H9 (cell line): ENCODE measurements around the gene ZNF385B. TPM values are rescaled to one million over a fixed set of nuclear protein-coding genes. Genes with fewer than 3 reads are reported as not detected.

ENCODE experiments used
- DNase-seq: peaks from one replicate; pipeline ENCODE4 v3.0.0-alpha.2; 2017
- H2AFZ ChIP-seq: one replicate; pipeline ENCODE4 v1.6.1; 2013; ENCODE audit warnings: mild to moderate bottlenecking, low read length, control low read depth, moderate library complexity
- H2AK5ac ChIP-seq: 2 replicates; pipeline ENCODE4 v1.6.1; 2013; ENCODE audit warnings: low read length, control low read depth, mixed read lengths; ENCODE audit not compliant: insufficient read length
- H2BK120ac ChIP-seq: one replicate; pipeline ENCODE4 v1.6.1; 2013; ENCODE audit warnings: low read depth, mild to moderate bottlenecking, low read length, control low read depth, inconsistent platforms; ENCODE audit not compliant: poor library complexity, severe bottlenecking
- H2BK12ac ChIP-seq: 2 replicates; pipeline ENCODE4 v1.6.1; 2013; ENCODE audit warnings: low read length, control low read depth, mixed read lengths, low read depth; ENCODE audit not compliant: insufficient read length
- H2BK15ac ChIP-seq: 2 replicates; pipeline ENCODE4 v1.6.1; 2013; ENCODE audit warnings: low read depth, low read length, control low read depth
- H2BK20ac ChIP-seq: one replicate; pipeline ENCODE4 v1.6.1; 2013; ENCODE audit warnings: low read depth, mild to moderate bottlenecking, low read length, control low read depth, inconsistent platforms; ENCODE audit not compliant: poor library complexity, severe bottlenecking
- H2BK5ac ChIP-seq: 2 replicates; pipeline ENCODE4 v1.6.1; 2013; ENCODE audit warnings: low read length, control low read depth, mixed read lengths; ENCODE audit not compliant: insufficient read length
- H3K14ac ChIP-seq: 2 replicates; pipeline ENCODE4 v1.6.1; 2013; ENCODE audit warnings: low read length, control low read depth; ENCODE audit not compliant: insufficient read depth
- H3K18ac ChIP-seq: 2 replicates; pipeline ENCODE4 v1.6.1; 2013; ENCODE audit warnings: low read depth, mild to moderate bottlenecking, mixed read lengths, low read length, control low read depth; ENCODE audit not compliant: insufficient read length
- H3K23ac ChIP-seq: 2 replicates; pipeline ENCODE4 v1.6.1; 2013; ENCODE audit warnings: low read length, control low read depth, mixed read lengths, low read depth; ENCODE audit not compliant: insufficient read length
- H3K23me2 ChIP-seq: 2 replicates; pipeline ENCODE4 v1.6.1; 2013; ENCODE audit warnings: low read depth, mild to moderate bottlenecking, mixed read lengths, low read length, control low read depth; ENCODE audit not compliant: insufficient read length, poor library complexity, severe bottlenecking
- H3K27ac ChIP-seq: 2 replicates; pipeline ENCODE4 v1.5.1; 2013; ENCODE audit warnings: low read length, control low read depth, mixed read lengths, low read depth; ENCODE audit not compliant: insufficient read length
- H3K27me3 ChIP-seq: 2 replicates; pipeline ENCODE4 v1.6.1; 2013; ENCODE audit warnings: low read length, control low read depth, inconsistent platforms; ENCODE audit not compliant: insufficient read depth
- H3K4ac ChIP-seq: 2 replicates; pipeline ENCODE4 v1.6.1; 2013; ENCODE audit warnings: low read depth, mild to moderate bottlenecking, control low read depth, inconsistent platforms, low read length, moderate library complexity
- H3K4me1 ChIP-seq: 2 replicates; pipeline ENCODE4 v1.6.1; 2013; ENCODE audit warnings: low read length, control low read depth, inconsistent platforms; ENCODE audit not compliant: insufficient read depth
- H3K4me2 ChIP-seq: 2 replicates; pipeline ENCODE4 v1.6.1; 2013; ENCODE audit warnings: low read length, control low read depth, mixed read lengths; ENCODE audit not compliant: insufficient read length, insufficient read depth
- H3K56ac ChIP-seq: 2 replicates; pipeline ENCODE4 v1.6.1; 2013; ENCODE audit warnings: low read depth, mild to moderate bottlenecking, mixed read lengths, low read length, control low read depth; ENCODE audit not compliant: insufficient read length
- H3K79me1 ChIP-seq: 2 replicates; pipeline ENCODE4 v1.6.1; 2013; ENCODE audit warnings: low read depth, mild to moderate bottlenecking, moderate library complexity, low read length, control low read depth, inconsistent platforms; ENCODE audit not compliant: insufficient read depth, poor library complexity, severe bottlenecking
- H3K79me2 ChIP-seq: 2 replicates; pipeline ENCODE4 v1.6.1; 2013; ENCODE audit warnings: low read length, control low read depth, inconsistent platforms; ENCODE audit not compliant: insufficient read depth
- H3K9ac ChIP-seq: 2 replicates; pipeline ENCODE4 v1.6.1; 2013; ENCODE audit warnings: low read length, control low read depth, mixed read lengths; ENCODE audit not compliant: insufficient read length; ENCODE audit errors: extremely low read depth
- H3K9me3 ChIP-seq: one replicate; pipeline ENCODE4 v1.6.1; 2013; ENCODE audit warnings: low read depth, low read length, inconsistent platforms; ENCODE audit not compliant: control insufficient read depth
- H3T11ph ChIP-seq: one replicate; pipeline ENCODE4 v1.6.1; 2013; ENCODE audit warnings: mild to moderate bottlenecking, low read length, control low read depth, inconsistent platforms
- H4K20me1 ChIP-seq: one replicate; pipeline ENCODE4 v1.6.1; 2013; ENCODE audit not compliant: control insufficient read depth, insufficient read length, insufficient read depth
- H4K5ac ChIP-seq: 2 replicates; pipeline ENCODE4 v1.6.1; 2013; ENCODE audit warnings: low read depth, mild to moderate bottlenecking, mixed read lengths, low read length, control low read depth; ENCODE audit not compliant: insufficient read length
- H4K8ac ChIP-seq: replicated peaks from 2 replicates; pipeline ENCODE4 v1.6.1; 2013; ENCODE audit warnings: low read length, control low read depth, mixed read lengths, low read depth; ENCODE audit not compliant: insufficient read length
- H4K91ac ChIP-seq: 2 replicates; pipeline ENCODE4 v1.6.1; 2013; ENCODE audit warnings: low read depth, mild to moderate bottlenecking, moderate library complexity, mixed read lengths, low read length, control low read depth; ENCODE audit not compliant: insufficient read length
- H3K27ac Mint-ChIP-seq, 3 experiments: 2 replicates in 2 of 3; 3 replicates in 1 of 3; pipeline ENCODE4 v1.8.0; 2020 to 2021; ENCODE audit warnings: mixed read lengths in 3 of 3, mild to moderate bottlenecking in 1 of 3, moderate library complexity in 1 of 3
- H3K27me3 Mint-ChIP-seq: 2 replicates; pipeline ENCODE4 v1.8.0; 2021; ENCODE audit warnings: low read depth, mild to moderate bottlenecking, moderate library complexity, mixed read lengths
- H3K36me3 Mint-ChIP-seq, 3 experiments: 2 replicates in 2 of 3; 3 replicates in 1 of 3; pipeline ENCODE4 v1.8.0; 2020 to 2021; ENCODE audit warnings: low read depth in 3 of 3, mixed read lengths in 3 of 3; ENCODE audit not compliant: insufficient read depth in 1 of 3
- H3K4me1 Mint-ChIP-seq, 2 experiments: 2 replicates each; pipeline ENCODE4 v1.8.0; 2020; ENCODE audit warnings: mixed read lengths in 2 of 2
- H3K4me3 Mint-ChIP-seq, 2 experiments: 2 replicates in 1 of 2; 3 replicates in 1 of 2; pipeline ENCODE4 v1.8.0; 2020 to 2021; ENCODE audit warnings: mild to moderate bottlenecking in 2 of 2, mixed read lengths in 2 of 2, moderate library complexity in 1 of 2
- H3K9me3 Mint-ChIP-seq, 2 experiments: 2 replicates in 1 of 2; 3 replicates in 1 of 2; pipeline ENCODE4 v1.8.0; 2020; ENCODE audit warnings: mild to moderate bottlenecking in 2 of 2, mixed read lengths in 2 of 2, moderate library complexity in 1 of 2
- CTCF ChIP-seq: fragments of 200-600 bp; sonication (generic); conservative IDR thresholded peaks from 3 replicates; pipeline ENCODE4 v1.8.0; 2021; ENCODE audit warnings: antibody characterized with exemption, mild to moderate bottlenecking
- WGBS: extraction: QIAGEN DNeasy Blood & Tissue Kit; methylation state at CpG from one replicate; pipeline ENCODE4 v1.1.7; 2013; ENCODE audit warnings: missing lambda C conversion rate, low lambda C conversion rate, mixed read lengths; ENCODE audit not compliant: insufficient read length; ENCODE audit errors: extremely low coverage; 5-methylcytosine and 5-hydroxymethylcytosine counted together
- total RNA-seq: library from RNA; stranded (reverse); gene quantifications from 2 replicates; pipeline ENCODE4 v1.2.1, GENCODE V29; 2021

ZNF385B gene
- total RNA-seq, 1 experiment from 2014 or later, result 2.1 TPM

GRCh38 chr2:179455824-179456223, 405.6 kb downstream of the ZNF385B start:
- Mint-ChIP-seq H3K27ac (no peak overlapping the region), H3K36me3 (peaks cover 6 to 19% (median 12%) of the 10 kb centered on the region in 3 experiments; a peak in 6 of 7 replicates), H3K9me3 (peaks cover 21% of the 10 kb centered on the region in 2 experiments), H3K27me3 (no peaks in the 10 kb centered on the region), H3K4me1 (no peaks in the 10 kb centered on the region), H3K4me3 (no peak overlapping the region)
- no peaks in the 10 kb centered on the region for H3K4me1 ChIP-seq
- H3K27me3 ChIP-seq, result no peaks in the 10 kb centered on the region
- no peak overlapping the region for H3K4me2 ChIP-seq
- H2BK12ac ChIP-seq, result no peak overlapping the region
- no peaks in the 10 kb centered on the region for H3K23me2 ChIP-seq
- H3K14ac ChIP-seq, result no peak overlapping the region
- no peak overlapping the region for H3K23ac ChIP-seq
- no peak overlapping the region for H2AFZ ChIP-seq
- no peak overlapping the region for H3K56ac ChIP-seq
- H2BK15ac ChIP-seq, result no peak overlapping the region
- H4K20me1 ChIP-seq, result no peaks in the 10 kb centered on the region
- no peak overlapping the region for H3K18ac ChIP-seq
- H4K5ac ChIP-seq, result no peak overlapping the region
- no peak overlapping the region for H3T11ph ChIP-seq
- DNase-seq, result no peak
- H3K79me2 ChIP-seq, result no peaks in the 10 kb centered on the region
- H3K27ac ChIP-seq, result no peak overlapping the region
- H2BK20ac ChIP-seq, result no peak overlapping the region
- no CpG with 5 or more reads among the region's 4 CpGs for WGBS
- H3K9me3 ChIP-seq, result peaks cover 9% of the 10 kb centered on the region
- H3K4ac ChIP-seq, result no peak overlapping the region
- H3K9ac ChIP-seq, result no peak overlapping the region
- H4K8ac ChIP-seq, result no peak overlapping the region
- no peak overlapping the region for H2BK120ac ChIP-seq
- no peak overlapping the region for H4K91ac ChIP-seq
- no peaks in the 10 kb centered on the region for H3K79me1 ChIP-seq
- H2AK5ac ChIP-seq, result no peak overlapping the region
- no peak overlapping the region for H2BK5ac ChIP-seq
- no peak for TF ChIP-seq CTCF
